ENCODE measurements around the gene IL1A. TPM values are rescaled to one million over a fixed set of nuclear protein-coding genes. Genes with fewer than 3 reads are reported as not detected.

IL1A gene
- total RNA-seq, 2 experiments from 2014 or later: not detected

GRCh38 chr2:112757265-112757664 lies 27.0 kb downstream of the IL1A start:
- H3K36me3 Mint-ChIP-seq (ENCODE audit: low read depth): no peaks in the 10 kb centered on the region
- no peak overlapping the region for H3K4me3 Mint-ChIP-seq
- peak in 3 of 14 experiments; percentile 14 to 46 (median 33) for DNase-seq
- Histone ChIP-seq H3K9me3 (ENCODE audit: control insufficient read depth in 1 of 2, insufficient read depth in 1 of 2, low read length in 2 of 2) (no peaks in the 10 kb centered on the region), H3K27me3 (ENCODE audit: control insufficient read depth in 1 of 2, insufficient read depth in 2 of 2, low read length in 2 of 2) (no peaks in the 10 kb centered on the region), H3K4me3 (ENCODE audit: low read length) (no peak overlapping the region), H3K27ac (ENCODE audit: low read depth in 1 of 2, low read length in 2 of 2) (no peak overlapping the region), H3K4me1 (ENCODE audit: insufficient read depth, low read length) (peaks cover 2% of the 10 kb centered on the region), H3K36me3 (ENCODE audit: insufficient read depth, low read length) (no peaks in the 10 kb centered on the region)
- no peaks in the 10 kb centered on the region for H3K4me1 Mint-ChIP-seq (ENCODE audit: low read depth)
- H3K27ac Mint-ChIP-seq: no peak overlapping the region
- intact Hi-C loops (cut with DNase I, micrococcal nuclease): no loop called here
- TF ChIP-seq, protein P1, sequence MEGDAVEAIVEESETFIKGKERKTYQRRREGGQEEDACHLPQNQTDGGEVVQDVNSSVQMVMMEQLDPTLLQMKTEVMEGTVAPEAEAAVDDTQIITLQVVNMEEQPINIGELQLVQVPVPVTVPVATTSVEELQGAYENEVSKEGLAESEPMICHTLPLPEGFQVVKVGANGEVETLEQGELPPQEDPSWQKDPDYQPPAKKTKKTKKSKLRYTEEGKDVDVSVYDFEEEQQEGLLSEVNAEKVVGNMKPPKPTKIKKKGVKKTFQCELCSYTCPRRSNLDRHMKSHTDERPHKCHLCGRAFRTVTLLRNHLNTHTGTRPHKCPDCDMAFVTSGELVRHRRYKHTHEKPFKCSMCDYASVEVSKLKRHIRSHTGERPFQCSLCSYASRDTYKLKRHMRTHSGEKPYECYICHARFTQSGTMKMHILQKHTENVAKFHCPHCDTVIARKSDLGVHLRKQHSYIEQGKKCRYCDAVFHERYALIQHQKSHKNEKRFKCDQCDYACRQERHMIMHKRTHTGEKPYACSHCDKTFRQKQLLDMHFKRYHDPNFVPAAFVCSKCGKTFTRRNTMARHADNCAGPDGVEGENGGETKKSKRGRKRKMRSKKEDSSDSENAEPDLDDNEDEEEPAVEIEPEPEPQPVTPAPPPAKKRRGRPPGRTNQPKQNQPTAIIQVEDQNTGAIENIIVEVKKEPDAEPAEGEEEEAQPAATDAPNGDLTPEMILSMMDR (IDR thresholded peaks at IDR 0.05): no peak
- CTCF ChIA-PET: no interaction called here
- no peaks in the 10 kb centered on the region for H3K27me3 Mint-ChIP-seq
- POLR2A ChIA-PET: no interaction called here
- no peak for ATAC-seq (ENCODE audit: poor library complexity)
- H3K9me3 Mint-ChIP-seq: no peaks in the 10 kb centered on the region

DNA sequence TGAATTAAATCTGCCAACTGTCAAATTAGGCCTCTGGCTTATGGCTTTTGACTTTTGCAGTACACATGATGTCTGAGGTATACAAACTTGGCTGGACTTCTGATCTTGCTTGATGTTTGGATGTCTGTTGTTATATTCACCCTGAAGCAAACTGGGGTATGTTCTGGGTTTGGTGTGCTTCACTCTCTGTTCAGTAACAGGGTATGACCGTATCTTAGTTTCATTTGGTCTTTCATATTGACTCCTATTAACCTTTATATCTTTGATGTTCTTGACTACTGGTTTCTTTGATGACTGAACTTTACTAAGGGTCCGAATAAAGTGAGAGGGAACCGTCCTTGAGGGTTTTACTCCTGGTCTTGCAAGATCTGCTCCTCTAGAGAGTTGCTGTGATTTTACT lies 28.1 kb downstream of the IL1A start:
- no peak for DNase-seq
- Mint-ChIP-seq H3K27ac (no peak overlapping the region), H3K27me3 (no peaks in the 10 kb centered on the region), H3K36me3 (ENCODE audit: low read depth) (no peaks in the 10 kb centered on the region), H3K4me1 (ENCODE audit: low read depth) (no peaks in the 10 kb centered on the region), H3K4me3 (no peak overlapping the region), H3K9me3 (no peaks in the 10 kb centered on the region)
- ChIA-PET CTCF (no interaction called here), POLR2A (interaction anchor here (0.6 kb wide), 1 partner anchor 297 kb away, joined by 4 read pairs; no protein-coding TSS in a partner anchor)
- Histone ChIP-seq H3K27ac (ENCODE audit: low read depth in 1 of 2, low read length in 2 of 2) (no peak overlapping the region), H3K4me1 (ENCODE audit: insufficient read depth, low read length) (peaks cover 2% of the 10 kb centered on the region), H3K27me3 (ENCODE audit: control insufficient read depth in 1 of 2, insufficient read depth in 2 of 2, low read length in 2 of 2) (no peaks in the 10 kb centered on the region), H3K9me3 (ENCODE audit: control insufficient read depth in 1 of 2, insufficient read depth in 1 of 2, low read length in 2 of 2) (no peaks in the 10 kb centered on the region), H3K36me3 (ENCODE audit: insufficient read depth, low read length) (no peaks in the 10 kb centered on the region), H3K4me3 (ENCODE audit: low read length) (no peak overlapping the region)
- no peak for ATAC-seq (ENCODE audit: poor library complexity)
- TF ChIP-seq, protein P1 (IDR thresholded peaks at IDR 0.05): no peak
- intact Hi-C loops (cut with DNase I, micrococcal nuclease): no loop called here

- intact Hi-C loops (cut with DNase I, micrococcal nuclease): no loop called here
- no peak for ATAC-seq (ENCODE audit: poor library complexity)
- Histone ChIP-seq H3K36me3 (ENCODE audit: insufficient read depth, low read length) (no peaks in the 10 kb centered on the region), H3K27ac (ENCODE audit: low read depth in 1 of 2, low read length in 2 of 2) (no peak overlapping the region), H3K9me3 (ENCODE audit: control insufficient read depth in 1 of 2, insufficient read depth in 1 of 2, low read length in 2 of 2) (no peaks in the 10 kb centered on the region), H3K4me3 (ENCODE audit: low read length) (no peak overlapping the region), H3K4me1 (ENCODE audit: insufficient read depth, low read length) (peaks cover 3% of the 10 kb centered on the region), H3K27me3 (ENCODE audit: control insufficient read depth in 1 of 2, insufficient read depth in 2 of 2, low read length in 2 of 2) (no peaks in the 10 kb centered on the region)
- peak in 1 of 14 experiments; percentile 11 for DNase-seq
- peaks cover 2% of the 10 kb centered on the region for H3K4me1 Mint-ChIP-seq (ENCODE audit: low read depth)
- no peaks in the 10 kb centered on the region for H3K36me3 Mint-ChIP-seq (ENCODE audit: low read depth)
- H3K27me3 Mint-ChIP-seq: no peaks in the 10 kb centered on the region
- no peak overlapping the region for H3K4me3 Mint-ChIP-seq
- CTCF ChIA-PET: interaction anchor here (1.6 kb wide), 1 partner anchor 12 kb away, joined by 3 read pairs; no protein-coding TSS in a partner anchor
- POLR2A ChIA-PET: interaction anchor here (0.6 kb wide), 1 partner anchor 296 kb away, joined by 4 read pairs; no protein-coding TSS in a partner anchor
- TF ChIP-seq, protein P1 (IDR thresholded peaks at IDR 0.05): no peak
- H3K27ac Mint-ChIP-seq: no peak overlapping the region
- H3K9me3 Mint-ChIP-seq: no peaks in the 10 kb centered on the region
These were observed 28.8 kb downstream of the IL1A start for GRCh38 chr2:112755444-112755843.
